Trophoblast cell (in vitro differentiated cells and primary cell): ENCODE results near the gene PPM1F.
A peak's percentile ranks its signal among the peaks of the same experiment; 100 is the strongest.

Experiments
- DNase-seq, 2 donors: peaks; one replicate each; pipeline ENCODE4 v3.0.0-alpha.2; 2016
- H2AFZ ChIP-seq: 2 replicates; pipeline ENCODE4 v1.6.1; 2013; ENCODE audit warnings: low read length, moderate library complexity, mild to moderate bottlenecking; ENCODE audit not compliant: insufficient read depth, poor library complexity
- H2AK5ac ChIP-seq: 2 replicates; pipeline ENCODE4 v1.6.1; 2013; ENCODE audit warnings: mild to moderate bottlenecking, low read length
- H2BK120ac ChIP-seq: 2 replicates; pipeline ENCODE4 v1.6.1; 2013; ENCODE audit warnings: low read length, mild to moderate bottlenecking, moderate library complexity; ENCODE audit not compliant: insufficient read depth, poor library complexity
- H2BK12ac ChIP-seq: 2 replicates; pipeline ENCODE4 v1.6.1; 2013; ENCODE audit warnings: mild to moderate bottlenecking, low read length, moderate library complexity
- H2BK5ac ChIP-seq: 2 replicates; pipeline ENCODE4 v1.6.1; 2013; ENCODE audit warnings: low read length, low read depth, moderate library complexity, mild to moderate bottlenecking; ENCODE audit not compliant: poor library complexity
- H3K14ac ChIP-seq: 2 replicates; pipeline ENCODE4 v1.6.1; 2013; ENCODE audit warnings: mild to moderate bottlenecking, low read length
- H3K18ac ChIP-seq: 2 replicates; pipeline ENCODE4 v1.6.1; 2013; ENCODE audit warnings: mild to moderate bottlenecking, low read length
- H3K23ac ChIP-seq: 2 replicates; pipeline ENCODE4 v1.6.1; 2013; ENCODE audit warnings: low read length
- H3K27ac ChIP-seq: 2 replicates; pipeline ENCODE4 v1.5.1; 2013; ENCODE audit warnings: low read depth, mild to moderate bottlenecking, inconsistent platforms, low read length, moderate library complexity
- H3K27me3 ChIP-seq: 2 replicates; pipeline ENCODE4 v1.6.1; 2013; ENCODE audit warnings: inconsistent platforms, mild to moderate bottlenecking, low read length, moderate library complexity; ENCODE audit not compliant: insufficient read depth
- H3K36me3 ChIP-seq, 2 experiments: 1 replicate in 1 of 2; 2 replicates in 1 of 2; pipeline ENCODE4 v1.6.1; 2013; ENCODE audit warnings: low read length in 2 of 2, mild to moderate bottlenecking in 2 of 2, moderate library complexity in 1 of 2; ENCODE audit not compliant: insufficient read depth in 2 of 2, control insufficient read depth in 1 of 2
- H3K4ac ChIP-seq: 2 replicates; pipeline ENCODE4 v1.6.1; 2013; ENCODE audit warnings: low read depth, mild to moderate bottlenecking, low read length, moderate library complexity
- H3K4me1 ChIP-seq, 2 experiments: 1 replicate in 1 of 2; 2 replicates in 1 of 2; pipeline ENCODE4 v1.6.1; 2013; ENCODE audit warnings: low read length in 2 of 2, mild to moderate bottlenecking in 2 of 2, moderate library complexity in 1 of 2; ENCODE audit not compliant: insufficient read depth in 2 of 2, control insufficient read depth in 1 of 2
- H3K4me2 ChIP-seq: 2 replicates; pipeline ENCODE4 v1.6.1; 2013; ENCODE audit warnings: inconsistent platforms, mild to moderate bottlenecking, low read length, moderate library complexity
- H3K4me3 ChIP-seq: 2 replicates; pipeline ENCODE4 v1.5.1; 2013; ENCODE audit warnings: mild to moderate bottlenecking, low read depth, low read length, inconsistent platforms
- H3K79me1 ChIP-seq: one replicate; pipeline ENCODE4 v1.6.1; 2013; ENCODE audit warnings: low read length
- H3K79me2 ChIP-seq: 2 replicates; pipeline ENCODE4 v1.6.1; 2013; ENCODE audit warnings: low read length, mild to moderate bottlenecking; ENCODE audit not compliant: control insufficient read depth, insufficient read depth, poor library complexity
- H3K9ac ChIP-seq: 2 replicates; pipeline ENCODE4 v1.6.1; 2013; ENCODE audit warnings: mild to moderate bottlenecking, low read length
- H3K9me3 ChIP-seq: 2 replicates; pipeline ENCODE4 v1.6.1; 2013; ENCODE audit warnings: low read depth, mild to moderate bottlenecking, control low read depth, inconsistent platforms, low read length; ENCODE audit not compliant: insufficient read depth
- H4K12ac ChIP-seq: 2 replicates; pipeline ENCODE4 v1.6.1; 2013; ENCODE audit warnings: low read depth, mild to moderate bottlenecking, low read length, moderate library complexity
- H4K8ac ChIP-seq: 2 replicates; pipeline ENCODE4 v1.6.1; 2013; ENCODE audit warnings: low read depth, mild to moderate bottlenecking, low read length, moderate library complexity
- H4K91ac ChIP-seq: one replicate; pipeline ENCODE4 v1.6.1; 2013; ENCODE audit warnings: low read depth, mild to moderate bottlenecking, low read length, moderate library complexity
- WGBS: extraction: QIAGEN DNeasy Blood & Tissue Kit; methylation state at CpG from one replicate; pipeline ENCODE4 v1.1.7; 2013; ENCODE audit warnings: missing lambda C conversion rate; ENCODE audit not compliant: insufficient read length, insufficient coverage; ENCODE audit errors: extremely low coverage; 5-methylcytosine and 5-hydroxymethylcytosine counted together

The PPM1F gene

DNA sequence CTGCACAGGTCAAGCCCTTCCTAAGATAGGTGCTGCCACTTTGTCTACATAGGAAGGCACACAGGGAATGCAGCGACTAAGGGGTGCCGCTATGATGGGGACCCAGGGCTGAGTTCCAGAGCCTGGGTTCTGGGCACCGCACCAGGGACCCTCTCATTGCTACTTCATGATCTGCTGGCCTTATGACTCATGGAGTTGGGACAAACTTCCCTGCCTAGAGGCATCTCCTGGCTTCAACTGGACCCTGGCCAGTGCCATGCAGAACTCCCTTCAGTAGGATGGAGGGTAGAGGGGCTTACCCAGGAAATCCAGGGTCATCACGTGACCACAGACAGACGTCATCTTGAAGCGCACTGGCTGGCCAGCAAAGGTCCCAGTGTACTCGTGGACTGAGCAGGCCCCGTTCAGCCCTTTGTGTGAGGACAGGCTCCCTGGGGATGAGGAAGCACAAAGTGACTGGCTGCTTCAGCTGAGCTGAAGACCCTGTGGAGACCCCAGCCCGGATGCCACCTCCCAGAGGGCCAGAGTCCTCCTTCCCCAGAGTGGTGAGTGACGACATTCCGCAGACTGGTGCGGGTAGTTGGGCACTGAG, 21.5 kb upstream of the PPM1F start:
- Histone ChIP-seq H3K14ac (no peak overlapping the region), H4K91ac (no peak overlapping the region), H3K4me2 (no peak overlapping the region), H2BK120ac (no peak overlapping the region), H3K27ac (no peak overlapping the region), H3K9ac (no peak overlapping the region), H3K27me3 (no peaks in the 10 kb centered on the region), H2BK12ac (no peak overlapping the region), H4K12ac (no peak overlapping the region), H3K18ac (no peak overlapping the region), H3K4me3 (no peak overlapping the region), H4K8ac (no peak overlapping the region), H3K23ac (no peak overlapping the region), H3K9me3 (peaks cover 3% of the 10 kb centered on the region), H3K4me1 (no peaks in the 10 kb centered on the region), H3K79me1 (no peaks in the 10 kb centered on the region), H3K4ac (no peak overlapping the region), H2AFZ (no peak overlapping the region), H3K79me2 (no peaks in the 10 kb centered on the region), H3K36me3 (peaks cover 60 to 67% of the 10 kb centered on the region in 2 experiments), H2BK5ac (no peak overlapping the region), H2AK5ac (no peak overlapping the region)
- DNase-seq: no peak
- WGBS: no CpG with 5 or more reads among the region's 12 CpGs

DNA sequence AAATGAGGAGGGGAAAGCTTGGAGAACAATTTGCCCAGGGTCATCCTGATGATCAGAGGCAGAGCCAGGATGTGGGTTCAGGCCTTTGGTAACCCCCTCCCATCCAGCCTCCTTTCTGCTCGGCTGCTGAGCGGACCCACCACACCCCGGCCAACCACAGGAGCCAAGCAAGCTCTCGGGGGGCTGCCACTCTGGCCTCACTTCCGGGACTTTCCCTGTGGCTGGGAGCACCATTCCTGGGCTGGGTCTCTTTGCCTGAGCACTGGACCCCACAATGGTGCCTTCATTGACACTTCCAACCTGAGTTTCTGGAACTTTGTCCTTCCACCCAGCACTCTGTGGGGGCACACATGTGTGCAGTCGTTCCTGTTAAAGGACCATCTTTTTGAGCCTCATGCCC, 20.2 kb upstream of the PPM1F start:
- Histone ChIP-seq H3K4me1 (no peaks in the 10 kb centered on the region), H4K12ac (no peak overlapping the region), H3K9ac (no peak overlapping the region), H3K79me2 (no peaks in the 10 kb centered on the region), H4K8ac (no peak overlapping the region), H3K23ac (no peak overlapping the region), H3K36me3 (peaks cover 60 to 70% of the 10 kb centered on the region in 2 experiments), H3K79me1 (no peaks in the 10 kb centered on the region), H3K18ac (no peak overlapping the region), H3K27ac (no peak overlapping the region), H2AFZ (no peak overlapping the region), H2BK12ac (no peak overlapping the region), H4K91ac (no peak overlapping the region), H2BK120ac (no peak overlapping the region), H3K4me3 (no peak overlapping the region), H2AK5ac (no peak overlapping the region), H3K4me2 (no peak overlapping the region), H3K9me3 (peaks cover 3% of the 10 kb centered on the region), H3K27me3 (no peaks in the 10 kb centered on the region), H2BK5ac (no peak overlapping the region), H3K14ac (no peak overlapping the region), H3K4ac (no peak overlapping the region)
- WGBS: no CpG with 5 or more reads among the region's 6 CpGs
- no peak for DNase-seq

DNA sequence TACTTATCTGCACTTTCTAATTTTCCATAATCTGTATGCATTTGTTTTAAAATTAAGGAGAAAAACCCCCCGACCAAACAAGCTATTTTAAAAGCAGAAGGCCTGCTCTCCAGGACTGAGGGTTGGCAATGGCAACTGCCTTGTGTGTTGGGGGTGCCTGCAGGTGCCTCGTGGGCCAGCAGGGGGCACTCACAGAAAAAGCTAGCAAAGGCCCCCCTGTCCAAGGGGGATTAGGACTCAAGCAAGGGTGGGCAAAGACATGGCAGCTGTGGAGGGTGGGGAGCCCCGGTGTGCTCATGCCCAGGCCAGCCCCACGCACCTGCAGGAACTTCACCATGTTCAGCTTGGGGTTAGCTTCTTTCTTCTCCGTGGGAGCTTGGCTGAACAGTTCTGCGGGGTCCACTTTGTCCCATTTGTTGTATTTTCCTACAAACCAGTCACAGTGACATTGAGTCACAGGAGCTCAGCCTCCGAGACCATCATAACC, 19.7 kb upstream of the PPM1F start:
- no peak overlapping the region for H3K4me2 ChIP-seq
- WGBS: no CpG with 5 or more reads among the region's 7 CpGs
- no peak overlapping the region for H3K4ac ChIP-seq
- no peak overlapping the region for H3K23ac ChIP-seq
- H3K4me3 ChIP-seq: no peak overlapping the region
- H3K9ac ChIP-seq: no peak overlapping the region
- DNase-seq: peak in 1 of 2 donors; percentile 41
- no peak overlapping the region for H4K8ac ChIP-seq
- H3K4me1 ChIP-seq: no peaks in the 10 kb centered on the region
- no peak overlapping the region for H2AK5ac ChIP-seq
- H3K14ac ChIP-seq: no peak overlapping the region
- H2BK5ac ChIP-seq: no peak overlapping the region
- no peaks in the 10 kb centered on the region for H3K79me1 ChIP-seq
- H2BK120ac ChIP-seq: no peak overlapping the region
- no peak overlapping the region for H4K12ac ChIP-seq
- H3K27ac ChIP-seq: no peak overlapping the region
- H2BK12ac ChIP-seq: no peak overlapping the region
- H4K91ac ChIP-seq: no peak overlapping the region
- H3K18ac ChIP-seq: no peak overlapping the region
- no peak overlapping the region for H2AFZ ChIP-seq
- H3K79me2 ChIP-seq: no peaks in the 10 kb centered on the region
- peaks cover 3% of the 10 kb centered on the region for H3K9me3 ChIP-seq
- H3K36me3 ChIP-seq: peaks cover 64 to 73% of the 10 kb centered on the region in 2 experiments
- H3K27me3 ChIP-seq: no peaks in the 10 kb centered on the region

DNA sequence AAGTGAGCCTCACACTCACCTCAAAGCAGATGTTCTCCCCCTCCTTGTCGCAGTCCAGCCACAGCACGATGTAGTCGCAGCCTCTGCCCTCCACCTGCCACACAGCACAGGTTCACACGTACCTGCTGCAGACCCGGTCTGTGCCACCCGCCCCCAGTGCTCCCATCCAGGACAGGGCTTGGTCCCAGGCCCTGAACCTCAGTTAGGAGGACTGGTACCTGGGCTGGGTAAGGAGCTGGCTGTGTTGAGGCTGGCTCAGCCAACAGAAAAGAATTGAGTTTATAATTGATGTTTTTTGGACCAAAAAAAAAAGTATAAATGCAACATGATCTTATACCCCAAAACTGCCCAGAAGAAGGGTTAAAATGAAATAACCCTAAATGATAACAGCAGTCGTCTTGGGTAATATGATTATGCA, 19.2 kb upstream of the PPM1F start:
- Histone ChIP-seq H3K9me3 (peaks cover 3% of the 10 kb centered on the region), H3K36me3 (peaks cover 69 to 78% of the 10 kb centered on the region in 2 experiments), H3K27me3 (no peaks in the 10 kb centered on the region), H3K79me2 (no peaks in the 10 kb centered on the region), H2BK5ac (no peak overlapping the region), H4K91ac (no peak overlapping the region), H2AFZ (no peak overlapping the region), H3K27ac (no peak overlapping the region), H3K4ac (no peak overlapping the region), H3K4me2 (no peak overlapping the region), H3K79me1 (no peaks in the 10 kb centered on the region), H3K9ac (no peak overlapping the region), H4K12ac (no peak overlapping the region), H3K18ac (no peak overlapping the region), H4K8ac (no peak overlapping the region), H2BK120ac (no peak overlapping the region), H3K14ac (no peak overlapping the region), H3K23ac (no peak overlapping the region), H3K4me1 (no peaks in the 10 kb centered on the region), H3K4me3 (no peak overlapping the region), H2BK12ac (no peak overlapping the region), H2AK5ac (no peak overlapping the region)
- DNase-seq: no peak
- no CpG with 5 or more reads among the region's 7 CpGs for WGBS
